ENCODE measurements around the gene PARD6B. TPM values are rescaled to one million over a fixed set of nuclear protein-coding genes. Genes with fewer than 3 reads are reported as not detected.

PARD6B gene
- polyA plus RNA-seq, 1 donor from 2014 or later: 5.9 TPM

- no peak for TF ChIP-seq RAD21 (conservative IDR thresholded peaks at IDR 0.05)
- no peak for TF ChIP-seq EP300 (conservative IDR thresholded peaks at IDR 0.05; ENCODE audit: poor library complexity, severe bottlenecking)
- TF ChIP-seq POLR2AphosphoS5 (IDR thresholded peaks at IDR 0.05): no peak
- no peak for TF ChIP-seq MXI1 (conservative IDR thresholded peaks at IDR 0.05; ENCODE audit: poor library complexity, severe bottlenecking)
- H2AFZ ChIP-seq (ENCODE audit: low read depth, low read length): no peak within 1 kb of the TSS
- H3K27me3 ChIP-seq (ENCODE audit: insufficient read depth, low read depth, low read length): peaks cover 10% of the 10 kb centered on the region
- no peaks in the 10 kb centered on the region for H3K36me3 ChIP-seq (ENCODE audit: insufficient read depth, low read length)
- H3K9ac ChIP-seq (ENCODE audit: low read length): no peak within 1 kb of the TSS
- no peaks in the 10 kb centered on the region for H4K20me1 ChIP-seq (ENCODE audit: insufficient read depth)
- no peaks in the 10 kb centered on the region for H3K79me2 ChIP-seq (replicated peaks; ENCODE audit: insufficient read depth, low read length)
- peak within 1 kb of the TSS; percentile 13 for H3K4me3 ChIP-seq (ENCODE audit: low read length)
- no peak within 1 kb of the TSS for H3K27ac ChIP-seq (ENCODE audit: low read length)
- no peaks in the 10 kb centered on the region for H3K9me3 ChIP-seq (ENCODE audit: low read length)
- no peak within 1 kb of the TSS for H3K4me2 ChIP-seq (ENCODE audit: low read length)
- H3K9me2 ChIP-seq (ENCODE audit: insufficient read depth, low read length): no peaks in the 10 kb centered on the region
- H3F3A ChIP-seq (ENCODE audit: insufficient read depth, low read length, poor library complexity, severe bottlenecking): no peaks in the 10 kb centered on the region
Observed at GRCh38 chr20:50690650-50691572, 40.5 kb upstream of the PARD6B start, which contains the start of gene RIPOR3. Gene RIPOR3, minus strand, starts transcription at chr20:50691542. Its CDS starts 414 bp downstream, at chr20:50691128.

DNA sequence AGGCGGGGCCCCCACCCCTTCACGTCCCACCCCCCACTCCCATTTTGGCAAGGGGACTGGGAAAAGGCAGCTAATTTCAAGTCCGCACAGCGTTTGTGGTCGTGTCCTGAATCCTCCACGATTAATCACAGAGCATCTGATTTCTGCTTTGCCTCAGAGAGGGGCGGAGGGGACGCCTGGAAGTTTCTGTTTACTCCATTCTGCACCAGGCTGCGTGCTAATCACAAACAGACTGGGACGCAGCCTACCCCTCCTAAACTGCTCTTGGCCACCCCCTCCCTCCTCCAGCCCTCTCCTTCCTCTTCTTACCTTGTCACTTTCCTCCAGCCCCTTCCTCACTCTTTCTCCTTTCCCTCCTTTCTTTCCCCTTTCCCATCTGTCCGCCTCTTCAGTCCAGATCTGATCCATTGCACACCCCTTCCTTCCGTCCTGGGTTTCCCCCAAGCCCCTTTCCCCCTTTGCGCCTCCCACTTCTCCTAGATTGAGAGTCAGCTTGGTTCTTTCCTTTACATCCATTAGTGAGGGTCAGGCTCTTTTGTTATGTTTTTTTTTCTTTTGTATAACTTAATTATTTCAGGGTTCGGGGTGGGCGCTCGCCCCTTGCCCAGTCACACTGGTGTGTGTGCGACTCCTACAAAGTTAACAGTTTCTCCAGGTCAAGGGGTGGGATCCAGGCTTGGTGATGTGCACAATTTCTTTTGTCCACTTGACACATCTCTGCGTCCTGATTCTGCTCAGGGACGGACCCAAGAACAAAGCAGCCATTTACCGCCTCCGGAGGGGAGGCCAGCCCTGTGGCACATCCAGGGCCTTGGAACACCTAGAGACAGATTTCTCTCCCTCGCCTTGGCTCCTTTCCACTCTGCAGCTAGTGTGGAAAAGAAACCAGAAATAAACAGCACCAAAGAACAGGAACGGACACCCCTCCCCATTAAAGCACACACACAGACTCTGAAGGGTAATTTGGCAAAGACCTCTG, 39.5 kb upstream of the PARD6B start:
- no peak overlapping the region for H3K9ac ChIP-seq (ENCODE audit: low read length)
- H3K36me3 ChIP-seq (ENCODE audit: insufficient read depth, low read length): no peaks in the 10 kb centered on the region
- no peaks in the 10 kb centered on the region for H3K9me3 ChIP-seq (ENCODE audit: low read length)
- TF ChIP-seq MXI1 (conservative IDR thresholded peaks at IDR 0.05; ENCODE audit: poor library complexity, severe bottlenecking) (no peak), CTCF (IDR thresholded peaks at IDR 0.05; ENCODE audit: poor library complexity, severe bottlenecking) (no peak), SMC3 (conservative IDR thresholded peaks at IDR 0.05; ENCODE audit: poor library complexity) (no peak)
- TF ChIP-seq, protein P1, sequence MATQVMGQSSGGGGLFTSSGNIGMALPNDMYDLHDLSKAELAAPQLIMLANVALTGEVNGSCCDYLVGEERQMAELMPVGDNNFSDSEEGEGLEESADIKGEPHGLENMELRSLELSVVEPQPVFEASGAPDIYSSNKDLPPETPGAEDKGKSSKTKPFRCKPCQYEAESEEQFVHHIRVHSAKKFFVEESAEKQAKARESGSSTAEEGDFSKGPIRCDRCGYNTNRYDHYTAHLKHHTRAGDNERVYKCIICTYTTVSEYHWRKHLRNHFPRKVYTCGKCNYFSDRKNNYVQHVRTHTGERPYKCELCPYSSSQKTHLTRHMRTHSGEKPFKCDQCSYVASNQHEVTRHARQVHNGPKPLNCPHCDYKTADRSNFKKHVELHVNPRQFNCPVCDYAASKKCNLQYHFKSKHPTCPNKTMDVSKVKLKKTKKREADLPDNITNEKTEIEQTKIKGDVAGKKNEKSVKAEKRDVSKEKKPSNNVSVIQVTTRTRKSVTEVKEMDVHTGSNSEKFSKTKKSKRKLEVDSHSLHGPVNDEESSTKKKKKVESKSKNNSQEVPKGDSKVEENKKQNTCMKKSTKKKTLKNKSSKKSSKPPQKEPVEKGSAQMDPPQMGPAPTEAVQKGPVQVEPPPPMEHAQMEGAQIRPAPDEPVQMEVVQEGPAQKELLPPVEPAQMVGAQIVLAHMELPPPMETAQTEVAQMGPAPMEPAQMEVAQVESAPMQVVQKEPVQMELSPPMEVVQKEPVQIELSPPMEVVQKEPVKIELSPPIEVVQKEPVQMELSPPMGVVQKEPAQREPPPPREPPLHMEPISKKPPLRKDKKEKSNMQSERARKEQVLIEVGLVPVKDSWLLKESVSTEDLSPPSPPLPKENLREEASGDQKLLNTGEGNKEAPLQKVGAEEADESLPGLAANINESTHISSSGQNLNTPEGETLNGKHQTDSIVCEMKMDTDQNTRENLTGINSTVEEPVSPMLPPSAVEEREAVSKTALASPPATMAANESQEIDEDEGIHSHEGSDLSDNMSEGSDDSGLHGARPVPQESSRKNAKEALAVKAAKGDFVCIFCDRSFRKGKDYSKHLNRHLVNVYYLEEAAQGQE (IDR thresholded peaks at IDR 0.05; ENCODE audit: borderline replicate concordance): no peak
- no peaks in the 10 kb centered on the region for H3K9me2 ChIP-seq (ENCODE audit: insufficient read depth, low read length)
- H4K20me1 ChIP-seq (ENCODE audit: insufficient read depth): no peaks in the 10 kb centered on the region
- peaks cover 10% of the 10 kb centered on the region for H3K27me3 ChIP-seq (ENCODE audit: insufficient read depth, low read depth, low read length)
- no peak overlapping the region for H2AFZ ChIP-seq (ENCODE audit: low read depth, low read length)
- no peak overlapping the region for H3K27ac ChIP-seq (ENCODE audit: low read length)
- H3K79me2 ChIP-seq (replicated peaks; ENCODE audit: insufficient read depth, low read length): no peaks in the 10 kb centered on the region
- peak overlapping the region; percentile 13 for H3K4me3 ChIP-seq (ENCODE audit: low read length)
- H3F3A ChIP-seq (ENCODE audit: insufficient read depth, low read length, poor library complexity, severe bottlenecking): no peaks in the 10 kb centered on the region
- H3K4me2 ChIP-seq (ENCODE audit: low read length): no peak overlapping the region

Data from neural cell (in vitro differentiated cells).